GM12874 (cell line): Measurements from ENCODE around the gene PUM2.

Experiments used
- TF ChIP-seq, protein P1 (sequence below): IDR thresholded peaks from 2 replicates; pipeline ENCODE4 v1.5.1; 2011; ENCODE audit warnings: low read depth, mild to moderate bottlenecking, control low read depth, low read length, moderate library complexity; ENCODE audit not compliant: insufficient read depth

Gene PUM2

DNA sequence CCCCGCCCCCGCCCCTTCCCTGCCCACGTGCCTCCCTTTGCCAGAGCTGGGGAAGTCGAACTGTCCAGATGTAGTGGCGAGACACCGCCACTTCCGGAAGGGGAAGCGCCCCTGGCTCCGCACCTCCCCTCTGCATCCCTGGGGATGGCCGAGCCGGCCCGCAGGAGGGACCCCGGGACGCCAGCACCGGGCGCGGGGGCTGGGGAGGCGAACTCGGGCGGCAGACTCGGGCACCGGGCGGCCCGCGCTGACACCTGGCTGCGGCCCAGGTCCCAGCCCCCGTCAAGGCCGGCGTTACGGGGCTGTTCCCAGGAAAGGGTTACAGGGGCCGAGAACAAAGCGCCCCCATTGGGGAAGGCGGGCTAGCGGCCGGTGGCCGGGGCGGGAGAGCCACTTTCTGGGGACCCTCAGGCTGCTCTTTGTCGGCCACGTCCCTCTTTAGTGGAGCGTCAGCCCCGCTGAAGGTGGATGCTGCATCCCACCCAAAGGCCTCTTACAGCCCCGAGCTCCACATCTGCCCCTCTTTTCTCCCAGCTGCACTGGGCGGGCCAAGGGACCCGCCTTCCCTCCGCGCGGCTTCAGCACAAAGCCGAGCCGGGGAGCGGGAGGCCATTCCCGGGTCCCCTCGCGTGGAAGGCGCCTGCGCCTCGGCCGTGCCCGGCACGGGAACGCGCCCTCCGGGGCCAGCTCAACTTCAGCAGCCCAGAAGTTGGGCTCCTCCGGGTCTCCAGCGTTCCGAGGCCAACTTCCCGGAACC lies 127.1 kb downstream of the PUM2 start:
- TF ChIP-seq, protein P1, sequence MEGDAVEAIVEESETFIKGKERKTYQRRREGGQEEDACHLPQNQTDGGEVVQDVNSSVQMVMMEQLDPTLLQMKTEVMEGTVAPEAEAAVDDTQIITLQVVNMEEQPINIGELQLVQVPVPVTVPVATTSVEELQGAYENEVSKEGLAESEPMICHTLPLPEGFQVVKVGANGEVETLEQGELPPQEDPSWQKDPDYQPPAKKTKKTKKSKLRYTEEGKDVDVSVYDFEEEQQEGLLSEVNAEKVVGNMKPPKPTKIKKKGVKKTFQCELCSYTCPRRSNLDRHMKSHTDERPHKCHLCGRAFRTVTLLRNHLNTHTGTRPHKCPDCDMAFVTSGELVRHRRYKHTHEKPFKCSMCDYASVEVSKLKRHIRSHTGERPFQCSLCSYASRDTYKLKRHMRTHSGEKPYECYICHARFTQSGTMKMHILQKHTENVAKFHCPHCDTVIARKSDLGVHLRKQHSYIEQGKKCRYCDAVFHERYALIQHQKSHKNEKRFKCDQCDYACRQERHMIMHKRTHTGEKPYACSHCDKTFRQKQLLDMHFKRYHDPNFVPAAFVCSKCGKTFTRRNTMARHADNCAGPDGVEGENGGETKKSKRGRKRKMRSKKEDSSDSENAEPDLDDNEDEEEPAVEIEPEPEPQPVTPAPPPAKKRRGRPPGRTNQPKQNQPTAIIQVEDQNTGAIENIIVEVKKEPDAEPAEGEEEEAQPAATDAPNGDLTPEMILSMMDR = no peak

DNA sequence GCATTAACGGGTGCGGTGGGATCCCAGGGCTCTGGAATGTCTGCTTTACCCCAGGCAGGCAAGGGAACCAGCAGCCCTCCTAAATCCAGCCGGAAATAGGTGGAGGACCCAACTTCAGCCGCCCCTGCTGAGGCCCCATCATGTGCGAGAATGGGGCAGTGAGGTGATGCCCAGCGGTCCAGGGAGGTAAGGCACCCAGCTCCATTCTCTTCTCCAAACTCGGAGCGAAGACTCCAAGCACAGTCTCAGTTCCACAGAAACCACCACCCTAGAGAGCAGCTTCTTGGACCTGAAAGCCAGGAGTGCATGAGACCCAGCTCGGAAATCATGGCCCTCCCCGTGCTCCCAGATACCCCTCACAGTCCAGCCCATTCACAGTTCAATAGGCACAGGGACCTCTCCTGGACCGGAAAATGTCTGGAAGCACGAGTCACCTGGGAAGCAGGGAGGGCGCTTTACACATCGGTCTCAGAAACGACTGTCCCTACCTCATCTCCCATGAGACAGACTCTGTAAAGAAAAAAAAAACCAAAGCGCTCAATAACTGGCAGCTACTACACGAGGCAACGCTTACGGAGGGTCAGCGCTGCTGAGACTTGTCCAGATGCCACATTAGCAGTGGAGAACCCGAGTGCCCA lies 127.8 kb downstream of the PUM2 start:
- TF ChIP-seq, protein P1 = no peak

DNA sequence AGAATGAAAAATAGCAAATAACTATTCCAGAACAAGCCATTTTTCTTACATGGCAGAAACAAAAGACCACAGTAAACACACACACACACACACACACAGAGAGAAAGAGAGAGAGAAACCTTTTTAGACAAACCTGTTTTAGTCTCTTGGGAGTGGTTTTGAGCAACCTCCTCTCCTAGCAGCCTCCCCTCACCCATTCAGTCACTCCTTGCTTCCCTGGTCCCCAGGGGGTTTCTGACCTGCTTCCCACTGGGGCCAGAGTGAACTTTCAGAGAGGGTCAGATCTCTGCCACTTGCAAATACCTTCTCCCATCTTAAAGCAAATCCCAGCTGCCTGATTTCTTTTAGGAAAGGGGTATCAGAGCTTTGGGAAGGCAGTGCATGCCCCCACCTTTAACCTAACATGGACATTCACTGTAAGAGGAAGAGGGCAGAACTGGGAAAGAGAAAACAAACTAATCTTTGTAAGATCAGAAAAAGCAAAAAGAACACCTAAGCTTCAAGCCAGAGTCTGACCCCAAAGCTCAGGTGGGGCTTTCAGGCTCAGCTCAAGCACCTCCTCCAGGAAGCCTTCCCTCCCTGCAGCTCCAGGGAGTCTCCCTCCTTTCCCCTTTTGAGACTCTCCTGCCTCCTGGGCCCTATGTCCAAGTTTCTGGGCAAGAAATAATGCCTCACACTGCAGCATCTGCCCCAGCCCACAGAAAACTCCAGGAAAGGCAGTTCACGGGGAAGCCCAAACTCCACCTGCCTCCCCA lies 128.5 kb downstream of the PUM2 start:
- TF ChIP-seq, protein P1 = no peak

DNA sequence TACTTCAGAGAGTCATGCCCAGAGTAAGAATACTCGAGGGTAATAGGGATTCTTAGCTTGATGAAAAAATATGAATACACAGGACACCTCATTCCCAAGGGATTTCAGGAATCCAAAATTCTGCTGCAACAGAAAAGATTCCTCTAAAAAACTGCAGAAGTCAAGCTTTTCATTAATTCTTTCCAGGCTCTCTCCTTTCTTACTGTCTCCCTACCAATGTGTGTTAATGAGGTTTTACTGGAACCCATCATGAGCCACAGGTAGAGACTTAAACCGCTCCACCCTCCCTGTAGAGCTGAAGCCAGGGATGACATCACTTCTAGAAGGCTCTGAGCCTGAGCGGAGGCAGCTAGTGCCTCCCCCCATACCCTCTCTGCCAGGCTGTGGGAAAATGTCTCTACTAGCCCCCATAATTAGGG lies 129.1 kb downstream of the PUM2 start:
- TF ChIP-seq, protein P1 = no peak

DNA sequence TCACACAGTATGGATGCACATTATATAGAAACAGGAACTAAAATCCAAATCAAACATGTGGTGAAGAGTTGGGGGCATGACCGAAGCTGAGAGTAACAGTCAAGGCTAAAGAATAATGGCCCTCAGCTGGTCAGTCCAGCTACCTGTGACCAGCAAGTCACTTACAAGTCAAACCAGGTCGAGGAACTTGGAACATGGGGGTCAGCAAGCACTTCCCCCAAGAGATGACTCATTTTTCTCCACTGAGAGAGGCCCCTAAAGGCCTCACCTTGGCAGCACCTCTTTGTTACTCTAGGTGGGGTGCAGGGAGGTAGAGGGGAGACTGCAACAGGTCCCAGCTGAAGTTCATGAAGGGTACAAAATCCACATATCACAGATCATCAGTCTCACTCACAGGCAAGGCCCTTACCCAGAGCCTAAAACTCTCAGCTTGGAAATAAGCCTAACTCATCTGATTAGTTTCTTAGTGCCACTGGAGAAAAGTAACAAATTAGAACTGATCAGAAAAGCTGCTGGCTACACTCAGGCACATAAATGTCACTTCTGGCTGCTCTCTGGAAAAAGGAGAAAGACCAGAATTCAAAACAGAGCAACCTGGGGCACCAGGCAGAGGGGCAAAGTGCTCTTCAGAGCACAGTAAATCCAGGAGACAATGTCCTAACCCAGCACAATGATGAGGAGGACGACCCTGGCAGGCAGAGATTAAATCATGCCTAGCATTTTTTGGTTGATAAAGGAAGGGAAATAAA lies 129.7 kb downstream of the PUM2 start:
- TF ChIP-seq, protein P1 = no peak

DNA sequence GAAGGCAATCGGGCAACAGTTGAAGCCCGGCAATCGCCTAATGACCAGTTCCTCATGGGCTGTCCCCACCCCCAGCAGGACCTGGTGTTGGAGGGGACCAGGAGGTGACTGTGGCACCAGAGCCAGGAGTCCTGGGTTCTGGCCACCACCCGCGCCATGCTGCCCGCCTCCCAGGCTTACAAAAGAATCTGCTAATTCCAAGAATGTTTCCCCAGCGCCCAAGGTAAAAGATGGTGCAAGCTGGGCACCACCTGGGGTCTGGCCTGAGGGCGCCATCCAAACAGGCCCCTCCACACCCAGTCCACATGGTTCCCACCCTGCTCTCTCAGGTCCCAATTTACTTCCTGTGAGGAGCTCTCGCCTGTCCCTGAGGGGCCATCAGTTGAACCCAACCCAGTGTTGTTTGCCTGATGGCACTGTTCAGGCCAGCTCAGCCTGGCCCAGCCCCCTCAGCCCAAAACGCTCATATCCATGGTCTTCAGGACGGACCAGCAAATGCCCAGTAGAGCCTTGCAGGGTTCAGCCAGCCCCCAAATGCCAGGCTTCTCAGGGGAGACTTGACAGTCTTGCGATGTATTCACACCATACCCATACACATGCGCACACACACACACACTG lies 130.8 kb downstream of the PUM2 start:
- TF ChIP-seq, protein P1 = no peak
